Esophagus squamous epithelium (tissue), 4 donors: ENCODE data around the gene USP53.

ENCODE experiments used
- POLR2A ChIP-seq, 4 donors: fragments of 450-650 bp; IDR thresholded peaks; one replicate each; pipeline ENCODE4 v1.6.1; 2017; ENCODE audit warnings: antibody characterized with exemption in 4 of 4, mild to moderate bottlenecking in 4 of 4, moderate library complexity in 3 of 4
- TF ChIP-seq, protein P1 (sequence below), 6 experiments: fragments of 450-650 bp in 4 of 6; fragments of 200-600 bp in 2 of 6; sonication (generic) in 2 of 6; IDR thresholded peaks; one replicate each; pipeline ENCODE4 v1.5.1; 2016 to 2019; ENCODE audit warnings: antibody characterized with exemption in 6 of 6, mild to moderate bottlenecking in 4 of 6, moderate library complexity in 4 of 6

DNA sequence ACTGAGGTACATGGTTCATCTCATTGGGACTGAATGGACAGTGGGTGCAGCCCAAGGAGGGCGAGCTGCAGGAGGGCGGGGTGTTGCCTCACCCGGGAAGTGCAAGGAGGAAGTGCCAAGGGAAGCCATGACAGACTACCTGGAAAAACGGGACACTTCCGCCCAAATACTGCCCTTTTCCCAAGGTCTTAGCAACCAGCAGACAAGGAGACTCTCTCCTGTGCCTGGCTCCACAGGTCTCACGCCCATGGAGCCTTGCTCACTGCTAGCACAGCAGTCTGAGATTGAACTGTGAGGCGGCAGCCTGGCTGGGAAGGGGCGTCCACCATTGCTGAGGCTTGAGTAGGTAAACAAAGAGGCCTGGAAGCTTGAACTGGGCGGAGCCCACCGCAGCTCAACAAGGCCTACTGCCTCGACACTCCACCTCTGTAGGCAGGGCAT, 14.7 kb upstream of the USP53 start:
- TF ChIP-seq, protein P1, sequence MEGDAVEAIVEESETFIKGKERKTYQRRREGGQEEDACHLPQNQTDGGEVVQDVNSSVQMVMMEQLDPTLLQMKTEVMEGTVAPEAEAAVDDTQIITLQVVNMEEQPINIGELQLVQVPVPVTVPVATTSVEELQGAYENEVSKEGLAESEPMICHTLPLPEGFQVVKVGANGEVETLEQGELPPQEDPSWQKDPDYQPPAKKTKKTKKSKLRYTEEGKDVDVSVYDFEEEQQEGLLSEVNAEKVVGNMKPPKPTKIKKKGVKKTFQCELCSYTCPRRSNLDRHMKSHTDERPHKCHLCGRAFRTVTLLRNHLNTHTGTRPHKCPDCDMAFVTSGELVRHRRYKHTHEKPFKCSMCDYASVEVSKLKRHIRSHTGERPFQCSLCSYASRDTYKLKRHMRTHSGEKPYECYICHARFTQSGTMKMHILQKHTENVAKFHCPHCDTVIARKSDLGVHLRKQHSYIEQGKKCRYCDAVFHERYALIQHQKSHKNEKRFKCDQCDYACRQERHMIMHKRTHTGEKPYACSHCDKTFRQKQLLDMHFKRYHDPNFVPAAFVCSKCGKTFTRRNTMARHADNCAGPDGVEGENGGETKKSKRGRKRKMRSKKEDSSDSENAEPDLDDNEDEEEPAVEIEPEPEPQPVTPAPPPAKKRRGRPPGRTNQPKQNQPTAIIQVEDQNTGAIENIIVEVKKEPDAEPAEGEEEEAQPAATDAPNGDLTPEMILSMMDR (IDR thresholded peaks at IDR 0.05), result no peak
- TF ChIP-seq POLR2A (IDR thresholded peaks at IDR 0.05), result no peak
